Peyer's patch (tissue), 4 donors: ENCODE results near the gene IFITM5. TPM values are rescaled to one million over a fixed set of nuclear protein-coding genes. Genes with fewer than 3 reads are reported as not detected.
A peak's percentile ranks its signal among the peaks of the same experiment; 100 is the strongest.

Experiments
- DNase-seq, 3 donors: peaks; one replicate each; pipeline ENCODE4 v3.0.0-alpha.2; 2017 to 2019
- H3K27ac ChIP-seq, 4 donors: fragments of 200-600 bp; sonication (generic); one replicate each; pipeline ENCODE4 v1.5.1; 2016 to 2019
- H3K27me3 ChIP-seq, 2 donors: fragments of 200-600 bp; sonication (generic); one replicate each; pipeline ENCODE4 v1.5.1; 2019
- H3K36me3 ChIP-seq, 3 donors: fragments of 200-600 bp; sonication (generic); one replicate each; pipeline ENCODE4 v1.5.1; 2016 to 2019
- H3K4me1 ChIP-seq, 4 donors: fragments of 200-600 bp; sonication (generic); one replicate each; pipeline ENCODE4 v1.5.1; 2016 to 2019
- H3K4me3 ChIP-seq, 4 donors: fragments of 200-600 bp; sonication (generic); 1 replicate in 3 of 4; 2 replicates in 1 of 4; pipeline ENCODE4 v1.5.1; 2016 to 2019; ENCODE audit warnings: mild to moderate bottlenecking in 1 of 4
- H3K9me3 ChIP-seq, 4 donors: fragments of 200-600 bp; sonication (generic); one replicate each; pipeline ENCODE4 v1.5.1; 2016 to 2019; ENCODE audit warnings: mild to moderate bottlenecking in 1 of 4
- CTCF ChIP-seq, 6 experiments: fragments of 450-650 bp in 4 of 6; fragments of 200-600 bp in 2 of 6; sonication (generic) in 1 of 6; IDR thresholded peaks; one replicate each; pipeline ENCODE4 v1.5.1; 2017 to 2019; ENCODE audit warnings: antibody characterized with exemption in 6 of 6, mild to moderate bottlenecking in 3 of 6, moderate library complexity in 1 of 6
- POLR2A ChIP-seq, 2 donors: fragments of 450-650 bp; IDR thresholded peaks; one replicate each; pipeline ENCODE4 v1.5.1; 2017; ENCODE audit warnings: antibody characterized with exemption in 2 of 2, mild to moderate bottlenecking in 2 of 2, moderate library complexity in 2 of 2
- small RNA-seq, 2 donors: library from RNA; depleted of rRNA; stranded (forward); fragments of <200 nt; gene quantifications; one replicate each; pipeline ENCODE3, GENCODE V24; 2016
- total RNA-seq, 4 donors: library from RNA; depleted of rRNA; stranded (reverse); fragments of >200 nt; gene quantifications; one replicate each; pipeline ENCODE4 v1.1.0, GENCODE V29; 2016

The IFITM5 gene
- total RNA-seq, 4 donors from 2014 or later = not detected

- DNase-seq = no peak
- Histone ChIP-seq H3K4me1 (no peaks in the 10 kb centered on the region), H3K9me3 (no peaks in the 10 kb centered on the region), H3K4me3 (no peak overlapping the region), H3K36me3 (peaks cover 0 to 55% (median 0%) of the 10 kb centered on the region in 3 donors), H3K27me3 (no peaks in the 10 kb centered on the region), H3K27ac (no peak overlapping the region)
- no peak for TF ChIP-seq CTCF (IDR thresholded peaks at IDR 0.05)
- TF ChIP-seq POLR2A (IDR thresholded peaks at IDR 0.05) = no peak
Observed at GRCh38 chr11:252666-253065, 46.7 kb downstream of the IFITM5 start.

GRCh38 chr11:251550-251949 lies 47.8 kb downstream of the IFITM5 start:
- Histone ChIP-seq H3K4me3 (no peak overlapping the region), H3K27ac (no peak overlapping the region), H3K36me3 (peaks cover 0 to 67% (median 0%) of the 10 kb centered on the region in 3 donors), H3K9me3 (no peaks in the 10 kb centered on the region), H3K27me3 (no peaks in the 10 kb centered on the region), H3K4me1 (no peaks in the 10 kb centered on the region)
- TF ChIP-seq CTCF (IDR thresholded peaks at IDR 0.05) (peak in 2 of 6 experiments; percentile 5 to 13), POLR2A (IDR thresholded peaks at IDR 0.05) (no peak)
- no peak for DNase-seq

GRCh38 chr11:250740-251299 lies 48.5 kb downstream of the IFITM5 start:
- peak; percentile 76 to 90 (median 79) for DNase-seq
- Histone ChIP-seq H3K36me3 (peaks cover 0 to 74% (median 0%) of the 10 kb centered on the region in 3 donors), H3K9me3 (no peaks in the 10 kb centered on the region), H3K27ac (peak overlapping the region in 1 of 4 donors; percentile 20), H3K4me1 (no peaks in the 10 kb centered on the region), H3K4me3 (no peak overlapping the region), H3K27me3 (no peaks in the 10 kb centered on the region)
- TF ChIP-seq CTCF (IDR thresholded peaks at IDR 0.05) (peak; percentile 67 to 76 (median 74)), POLR2A (IDR thresholded peaks at IDR 0.05) (no peak)

GRCh38 chr11:250274-250673 lies 49.1 kb downstream of the IFITM5 start:
- TF ChIP-seq POLR2A (IDR thresholded peaks at IDR 0.05) = no peak
- no peak for TF ChIP-seq CTCF (IDR thresholded peaks at IDR 0.05)
- DNase-seq = no peak

GRCh38 chr11:249062-249461 lies 50.3 kb downstream of the IFITM5 start:
- peaks cover 0 to 92% (median 0%) of the 10 kb centered on the region in 3 donors for H3K36me3 ChIP-seq

More at GRCh38 chr11:250274-250673, 49.1 kb downstream of the IFITM5 start:
- peaks cover 0 to 79% (median 0%) of the 10 kb centered on the region in 3 donors for H3K36me3 ChIP-seq
- no peak overlapping the region for H3K27ac ChIP-seq
- no peaks in the 10 kb centered on the region for H3K9me3 ChIP-seq
- no peaks in the 10 kb centered on the region for H3K27me3 ChIP-seq
- H3K4me1 ChIP-seq = no peaks in the 10 kb centered on the region
- no peak overlapping the region for H3K4me3 ChIP-seq

More at GRCh38 chr11:249062-249461, 50.3 kb downstream of the IFITM5 start:
- no peaks in the 10 kb centered on the region for H3K9me3 ChIP-seq
- no peak overlapping the region for H3K27ac ChIP-seq
- DNase-seq = no peak
- TF ChIP-seq CTCF (IDR thresholded peaks at IDR 0.05) = no peak
- TF ChIP-seq POLR2A (IDR thresholded peaks at IDR 0.05) = no peak
- H3K4me3 ChIP-seq = no peak overlapping the region
- H3K27me3 ChIP-seq = no peaks in the 10 kb centered on the region
- no peaks in the 10 kb centered on the region for H3K4me1 ChIP-seq

Small RNA genes within 50 kb of the gene (small RNA-seq; reads per million reads assigned to genes)
- gene AC136475.6 = 0 reads per million in 2 donors

Other genes with a start within 250 kb of the IFITM5 start
- not detected for gene SCGB1C1, start 106.4 kb downstream of the IFITM5 start, total RNA-seq
- 10 to 100 TPM; 20.6 to 69.7 (median 40.1) TPM for gene BET1L, start 92.1 kb downstream of the IFITM5 start, total RNA-seq
- gene RIC8A, start 91.8 kb downstream of the IFITM5 start, total RNA-seq = 100 to 1,000 TPM in 1 of 4 donors, 10 to 100 TPM in 3; 65.0 to 108 (median 86.8) TPM
- gene SIRT3, start 63.2 kb downstream of the IFITM5 start, total RNA-seq = 10 to 100 TPM; 21.2 to 36.3 (median 29.3) TPM
- gene PSMD13, start 62.5 kb downstream of the IFITM5 start, total RNA-seq = 100 to 1,000 TPM in 2 of 4 donors, 10 to 100 TPM in 2; 74.5 to 125 (median 96.9) TPM
- 100 to 1,000 TPM; 109 to 687 (median 492) TPM for gene NLRP6, start 21.1 kb downstream of the IFITM5 start, total RNA-seq
- 100 to 1,000 TPM in 3 of 4 donors, 10 to 100 TPM in 1; 94.2 to 385 (median 317) TPM for gene PGGHG, start 10.4 kb downstream of the IFITM5 start, total RNA-seq
- 10 to 100 TPM; 15.6 to 98.2 (median 46.0) TPM for gene IFITM2, start 8.3 kb upstream of the IFITM5 start, total RNA-seq
- 100 to 1,000 TPM in 2 of 4 donors, 10 to 100 TPM in 2; 45.9 to 141 (median 89.6) TPM for gene IFITM1, start 14.5 kb upstream of the IFITM5 start, total RNA-seq
- gene IFITM3, start 21.3 kb upstream of the IFITM5 start, total RNA-seq = 100 to 1,000 TPM in 1 of 4 donors, 10 to 100 TPM in 3; 30.6 to 200 (median 84.7) TPM
- 10 to 100 TPM in 2 of 4 donors, 1 to 10 TPM in 2; 2.5 to 36.3 (median 9.3) TPM for gene B4GALNT4, start 70.0 kb upstream of the IFITM5 start, total RNA-seq
- 100 to 1,000 TPM in 3 of 4 donors, 10 to 100 TPM in 1; 95.7 to 254 (median 202) TPM for gene PKP3, start 94.7 kb upstream of the IFITM5 start, total RNA-seq
- gene SIGIRR, start 115.5 kb upstream of the IFITM5 start, total RNA-seq = 100 to 1,000 TPM in 3 of 4 donors, 10 to 100 TPM in 1; 82.3 to 143 (median 111) TPM
- gene ANO9, start 142.5 kb upstream of the IFITM5 start, total RNA-seq = 100 to 1,000 TPM; 161 to 474 (median 254) TPM
- gene PTDSS2, start 150.8 kb upstream of the IFITM5 start, total RNA-seq = 10 to 100 TPM; 21.0 to 42.7 (median 31.7) TPM
- gene RNH1, start 207.7 kb upstream of the IFITM5 start, total RNA-seq = 100 to 1,000 TPM; 130 to 157 (median 137) TPM
- 10 to 100 TPM; 27.4 to 55.3 (median 35.1) TPM for gene HRAS, start 236.1 kb upstream of the IFITM5 start, total RNA-seq
- 1 to 10 TPM in 2 of 4 donors, under 1 TPM in 2; 0.67 to 4.1 (median 2.4) TPM for gene LRRC56, start 238.0 kb upstream of the IFITM5 start, total RNA-seq